Erythroblast (primary cell): Measurements from ENCODE around the gene TPRN.

Experiments used
- GATA1 ChIP-seq: IDR thresholded peaks from 2 replicates; pipeline ENCODE4 v1.6.1; 2011; ENCODE audit warnings: low read depth, mild to moderate bottlenecking, control low read depth, low read length, moderate library complexity
- POLR2A ChIP-seq: IDR thresholded peaks from 2 replicates; pipeline ENCODE4 v1.6.1; 2011; ENCODE audit warnings: mild to moderate bottlenecking, low read length

DNA sequence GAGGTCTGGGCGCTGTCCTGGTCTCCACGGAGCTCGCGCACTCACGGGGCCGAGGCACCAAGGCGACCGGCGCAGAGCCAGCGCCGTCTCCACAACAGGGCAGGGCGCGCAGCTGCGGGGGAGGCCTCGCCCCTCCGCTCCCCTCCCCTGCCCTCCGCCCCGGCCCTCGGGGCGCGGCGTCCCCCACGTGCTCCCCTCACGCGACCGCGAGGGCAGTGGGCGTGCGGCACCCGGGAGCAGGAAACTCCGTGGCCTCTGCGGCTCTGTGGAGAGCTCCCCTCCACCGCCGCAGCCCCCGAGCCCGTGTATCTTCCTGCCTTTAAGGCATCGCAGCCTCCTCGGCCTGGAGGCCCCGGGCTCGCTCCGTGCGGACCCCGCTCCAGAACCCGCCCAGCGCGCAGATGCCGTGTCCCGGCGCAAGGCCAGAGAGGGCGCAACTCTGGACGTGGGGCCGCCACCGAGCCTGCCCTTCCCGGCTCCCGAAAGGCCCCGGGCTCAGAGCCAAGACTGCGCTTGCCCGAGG is 39.8 kb upstream of the TPRN start:
- no peak for TF ChIP-seq POLR2A
- TF ChIP-seq GATA1: no peak
